ENCODE measurements around the gene NAA60. TPM values are rescaled to one million over a fixed set of nuclear protein-coding genes. Genes with fewer than 3 reads are reported as not detected.

Gene NAA60
- total and polyA plus RNA-seq, 2 of the 13 experiments (the other 11 are each of a cell fraction or from before 2014, with no cell fraction given) = 14.7 to 32.0 TPM

- TF ChIP-seq KDM2A (CRISPR knock-in tag; IDR thresholded peaks at IDR 0.05; ENCODE audit: borderline replicate concordance, low read depth) (0 out of 2 replicates have a peak, but pooled peaks have one; percentile 37), ZNF274 (CRISPR knock-in tag; IDR thresholded peaks at IDR 0.05) (peak; percentile 67; the same call in 1 of the 2 replicates), SNAPC5 (CRISPR knock-in tag; IDR thresholded peaks at IDR 0.05; ENCODE audit: borderline replicate concordance) (no peak), POLR2A (IDR thresholded peaks at IDR 0.05; ENCODE audit: insufficient read depth in 1 of 2, low read depth in 2 of 2, low read length in 2 of 2) (peak in 1 of 2 experiments; percentile 15; a peak in 1 of 4 replicates), AGO2 (optimal IDR thresholded peaks at IDR 0.05; ENCODE audit: low read depth, low read length) (peak; percentile 91), STAG1 (CRISPR knock-in tag; IDR thresholded peaks at IDR 0.05) (peak; percentile 29; the same call in 1 of the 2 replicates), AKAP8 (CRISPR knock-in tag; IDR thresholded peaks at IDR 0.05) (peak; percentile 71; the same call in 1 of the 2 replicates)
- TF ChIP-seq, protein P1, sequence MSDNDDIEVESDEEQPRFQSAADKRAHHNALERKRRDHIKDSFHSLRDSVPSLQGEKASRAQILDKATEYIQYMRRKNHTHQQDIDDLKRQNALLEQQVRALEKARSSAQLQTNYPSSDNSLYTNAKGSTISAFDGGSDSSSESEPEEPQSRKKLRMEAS (IDR thresholded peaks at IDR 0.05) = no peak
Observed at GRCh38 chr16:3487521-3488410, 44.3 kb downstream of the NAA60 start (continued).

GRCh38 chr16:3488801-3489200 is 45.3 kb downstream of the NAA60 start:
- CTCF ChIA-PET (ENCODE audit: low intra/inter-chr PET ratio, low total read pairs) = no interaction called here

More at GRCh38 chr16:3488801-3489200, 45.3 kb downstream of the NAA60 start:
- BruUV-seq (replicated peaks) = no TSS peak
- Histone ChIP-seq H3K27me3 (ENCODE audit: control insufficient read depth in 1 of 2, insufficient read depth in 2 of 2, low read length in 2 of 2) (peaks cover 0 to 1% of the 10 kb centered on the region in 2 experiments; a peak in 1 of 5 replicates), H3K4me3 (replicated peaks in 1 of 3; ENCODE audit: insufficient read depth in 1 of 3, low read depth in 2 of 3, low read length in 3 of 3) (no peak overlapping the region), H3K4me2 (ENCODE audit: low read depth, low read length) (no peak overlapping the region), H3K4me1 (ENCODE audit: insufficient read depth, low read length) (peaks cover 21% of the 10 kb centered on the region), H3K9ac (ENCODE audit: insufficient read depth, low read depth, low read length) (no peak overlapping the region), H3K9me3 (ENCODE audit: low read length) (no peaks in the 10 kb centered on the region), H3K79me2 (ENCODE audit: insufficient read depth, low read length) (no peaks in the 10 kb centered on the region), H3K27ac (ENCODE audit: extremely low read length, insufficient read depth, low read length) (no peak overlapping the region), H3K36me3 (replicated peaks in 1 of 2; ENCODE audit: control insufficient read depth in 1 of 2, insufficient read depth in 2 of 2, low read length in 2 of 2) (peaks cover 14 to 27% of the 10 kb centered on the region in 2 experiments), H2AFZ (ENCODE audit: low read length) (no peak overlapping the region), H4K20me1 (ENCODE audit: insufficient read depth, low read length) (no peaks in the 10 kb centered on the region; the same call in 1 of the 2 replicates)
- FAIRE-seq (no peak), ATAC-seq (no peak), DNase-seq (ENCODE audit: low spot score) (no peak)
- no peak for TF ChIP-seq ADNP (CRISPR knock-in tag; IDR thresholded peaks at IDR 0.05)
- no peak for TF ChIP-seq BCL6 (CRISPR knock-in tag; IDR thresholded peaks at IDR 0.05)
- TF ChIP-seq RCOR2 (CRISPR knock-in tag; IDR thresholded peaks at IDR 0.05) = no peak
- TF ChIP-seq IKZF1 (IDR thresholded peaks at IDR 0.05) = no peak
- TF ChIP-seq, protein P2, sequence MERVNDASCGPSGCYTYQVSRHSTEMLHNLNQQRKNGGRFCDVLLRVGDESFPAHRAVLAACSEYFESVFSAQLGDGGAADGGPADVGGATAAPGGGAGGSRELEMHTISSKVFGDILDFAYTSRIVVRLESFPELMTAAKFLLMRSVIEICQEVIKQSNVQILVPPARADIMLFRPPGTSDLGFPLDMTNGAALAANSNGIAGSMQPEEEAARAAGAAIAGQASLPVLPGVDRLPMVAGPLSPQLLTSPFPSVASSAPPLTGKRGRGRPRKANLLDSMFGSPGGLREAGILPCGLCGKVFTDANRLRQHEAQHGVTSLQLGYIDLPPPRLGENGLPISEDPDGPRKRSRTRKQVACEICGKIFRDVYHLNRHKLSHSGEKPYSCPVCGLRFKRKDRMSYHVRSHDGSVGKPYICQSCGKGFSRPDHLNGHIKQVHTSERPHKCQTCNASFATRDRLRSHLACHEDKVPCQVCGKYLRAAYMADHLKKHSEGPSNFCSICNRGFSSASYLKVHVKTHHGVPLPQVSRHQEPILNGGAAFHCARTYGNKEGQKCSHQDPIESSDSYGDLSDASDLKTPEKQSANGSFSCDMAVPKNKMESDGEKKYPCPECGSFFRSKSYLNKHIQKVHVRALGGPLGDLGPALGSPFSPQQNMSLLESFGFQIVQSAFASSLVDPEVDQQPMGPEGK (CRISPR knock-in tag; IDR thresholded peaks at IDR 0.05) = no peak
- TF ChIP-seq SNAPC5 (CRISPR knock-in tag; IDR thresholded peaks at IDR 0.05; ENCODE audit: borderline replicate concordance) = no peak
- TF ChIP-seq, protein P3, sequence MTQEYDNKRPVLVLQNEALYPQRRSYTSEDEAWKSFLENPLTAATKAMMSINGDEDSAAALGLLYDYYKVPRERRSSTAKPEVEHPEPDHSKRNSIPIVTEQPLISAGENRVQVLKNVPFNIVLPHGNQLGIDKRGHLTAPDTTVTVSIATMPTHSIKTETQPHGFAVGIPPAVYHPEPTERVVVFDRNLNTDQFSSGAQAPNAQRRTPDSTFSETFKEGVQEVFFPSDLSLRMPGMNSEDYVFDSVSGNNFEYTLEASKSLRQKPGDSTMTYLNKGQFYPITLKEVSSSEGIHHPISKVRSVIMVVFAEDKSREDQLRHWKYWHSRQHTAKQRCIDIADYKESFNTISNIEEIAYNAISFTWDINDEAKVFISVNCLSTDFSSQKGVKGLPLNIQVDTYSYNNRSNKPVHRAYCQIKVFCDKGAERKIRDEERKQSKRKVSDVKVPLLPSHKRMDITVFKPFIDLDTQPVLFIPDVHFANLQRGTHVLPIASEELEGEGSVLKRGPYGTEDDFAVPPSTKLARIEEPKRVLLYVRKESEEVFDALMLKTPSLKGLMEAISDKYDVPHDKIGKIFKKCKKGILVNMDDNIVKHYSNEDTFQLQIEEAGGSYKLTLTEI (CRISPR knock-in tag; conservative IDR thresholded peaks at IDR 0.05) = no peak
- no peak for TF ChIP-seq ZNF773 (CRISPR knock-in tag; IDR thresholded peaks at IDR 0.05; ENCODE audit: borderline replicate concordance)
- no peak for TF ChIP-seq HES4 (CRISPR knock-in tag; IDR thresholded peaks at IDR 0.05; ENCODE audit: borderline replicate concordance)
- TF ChIP-seq ZBTB20 (CRISPR knock-in tag; IDR thresholded peaks at IDR 0.05; ENCODE audit: borderline replicate concordance, low read depth) = no peak
- TF ChIP-seq POLR2AphosphoS2 (IDR thresholded peaks at IDR 0.05; ENCODE audit: low read depth, low read length) = no peak
- WGBS (ENCODE audit: low lambda C conversion rate) = 75% methylated on average over 9 of the region's 13 CpGs
- in situ Hi-C loops (cut with HindIII; ENCODE audit: extremely low pct_ligation_motif_present, low pct_unique_long_range_greater_than_20kb) = no loop called here
- POLR2A ChIA-PET = no interaction called here
- intact Hi-C loops (cut with micrococcal nuclease; ENCODE audit: unreplicated experiment) = no loop called here
